GM10266 (cell line): Measurements from ENCODE around the gene SCG3.

Experiments
- DNase-seq: peaks from one replicate; pipeline ENCODE4 v3.0.0; 2012; ENCODE audit errors: extremely low spot score
- CTCF ChIP-seq: IDR thresholded peaks from 2 replicates; pipeline ENCODE4 v1.5.1; 2012; ENCODE audit warnings: mild to moderate bottlenecking, low read depth; ENCODE audit not compliant: control insufficient read depth, insufficient read depth; ENCODE audit errors: missing control alignments

SCG3 gene

GRCh38 chr15:51727141-51727897 is 46.0 kb downstream of the SCG3 start:
- DNase-seq, result no peak
- TF ChIP-seq CTCF, result peak; percentile 25

- no peak for TF ChIP-seq CTCF
- DNase-seq, result peak; percentile 74
Observed at GRCh38 chr15:51731549-51732267, 50.4 kb downstream of the SCG3 start.

- DNase-seq, result no peak
- no peak for TF ChIP-seq CTCF
Observed at GRCh38 chr15:51732646-51733045, 51.3 kb downstream of the SCG3 start.

- DNase-seq, result no peak
- peak; percentile 47 for TF ChIP-seq CTCF
Observed at GRCh38 chr15:51735228-51736010, 54.1 kb downstream of the SCG3 start.

GRCh38 chr15:51736069-51736468 is 54.8 kb downstream of the SCG3 start:
- DNase-seq, result peak; percentile 44
- TF ChIP-seq CTCF, result no peak

- no peak for TF ChIP-seq CTCF
- DNase-seq, result peak; percentile 69
Observed at GRCh38 chr15:51736751-51737521, 55.6 kb downstream of the SCG3 start.
